ENCODE data around the gene GRN.
"Not testable (repeated sequence)": the region's sequence is repeated elsewhere in the genome, so short reads cannot be mapped to it uniquely, and the experiment has no call there.

GRN gene

DNA sequence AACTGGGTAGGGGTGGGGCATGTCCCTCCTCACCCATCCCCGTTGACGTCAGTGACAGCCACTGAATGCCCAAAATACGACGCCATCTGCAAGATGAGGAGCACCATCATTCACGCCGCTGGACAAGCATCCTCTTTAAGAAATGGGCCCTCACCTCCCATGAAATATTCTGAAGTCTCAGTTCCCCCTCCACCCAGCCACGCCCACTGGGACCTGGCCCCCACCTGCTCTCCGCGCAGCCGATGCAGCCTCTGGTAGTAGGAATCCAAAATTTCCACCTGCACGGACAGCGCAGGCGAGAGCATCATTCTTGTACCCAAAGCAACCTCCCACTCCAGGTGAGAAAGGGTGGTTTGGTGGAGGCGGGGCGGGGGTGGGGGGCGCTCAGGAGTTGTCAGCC is 38.8 kb downstream of the GRN start:
- no peak for DNase-seq

GRCh38 chr17:44384281-44384822 is 39.2 kb downstream of the GRN start:
- no peak for DNase-seq

DNA sequence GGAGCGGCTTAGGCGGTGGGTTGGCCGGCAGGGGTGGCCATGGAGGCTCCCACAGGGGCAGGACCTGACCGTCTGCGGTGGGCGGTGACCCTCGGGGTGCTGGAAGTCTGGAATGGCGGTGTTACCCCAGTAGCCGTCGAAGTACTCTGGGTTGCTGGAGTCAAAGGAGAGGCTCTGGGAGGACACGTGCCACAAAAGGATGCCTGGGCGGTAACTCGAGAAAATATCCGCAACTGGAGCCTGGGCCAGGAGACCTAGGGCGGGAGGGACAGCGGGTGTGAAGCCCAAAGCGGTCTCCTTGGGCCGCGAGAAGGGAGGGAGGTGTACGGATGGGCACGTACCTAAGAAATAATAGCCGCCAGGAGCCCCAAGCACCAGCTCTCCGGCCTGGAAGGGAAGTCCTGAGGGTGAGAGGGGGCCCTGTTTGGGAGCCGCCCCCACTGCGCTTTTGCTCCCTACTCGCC is 39.8 kb downstream of the GRN start:
- no peak for DNase-seq

DNA sequence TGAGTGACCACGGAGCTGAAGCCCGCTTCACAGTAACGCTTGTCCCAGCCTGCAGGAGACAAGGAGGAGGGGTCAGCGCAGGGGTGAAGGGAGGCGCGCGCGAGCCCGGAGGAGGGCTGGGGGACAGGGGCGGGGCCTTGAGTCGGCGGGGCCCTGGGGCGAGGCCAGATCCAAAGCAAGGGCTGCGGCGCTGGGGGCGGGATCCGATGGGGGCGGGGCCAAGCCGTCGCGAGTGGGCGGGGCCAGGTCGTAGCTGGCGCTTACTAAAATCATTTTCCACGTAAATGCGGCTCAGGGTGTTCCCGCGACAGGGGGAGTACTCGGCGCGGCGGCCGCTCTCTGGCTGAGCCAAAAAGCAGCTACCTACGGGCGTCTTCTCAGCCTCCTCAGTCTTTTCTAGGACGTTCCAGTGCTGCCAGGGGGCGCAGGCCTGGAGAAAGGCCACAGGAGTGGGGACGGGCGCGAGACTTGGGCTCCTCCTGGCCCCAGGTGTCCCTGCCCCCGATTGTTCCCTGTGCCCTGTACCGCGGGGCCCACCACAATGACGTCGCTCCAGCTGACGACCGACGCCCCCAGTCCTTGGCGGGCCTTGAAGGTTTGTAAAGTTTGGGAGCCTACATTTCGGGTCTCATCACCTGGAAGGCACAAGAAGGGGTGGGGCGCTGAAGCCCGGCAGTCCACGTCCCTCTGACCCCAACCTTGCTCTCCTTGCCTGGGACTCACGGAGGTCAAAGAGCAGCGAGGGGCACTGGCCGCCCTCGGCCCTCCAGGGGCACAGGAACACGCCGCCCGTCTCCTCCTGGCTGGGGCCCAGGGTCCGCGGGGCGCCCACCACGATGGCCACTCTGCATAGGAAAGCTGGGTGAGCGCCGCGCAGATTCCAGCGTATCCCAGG is 40.4 kb downstream of the GRN start:
- peak; percentile 69 for DNase-seq

DNA sequence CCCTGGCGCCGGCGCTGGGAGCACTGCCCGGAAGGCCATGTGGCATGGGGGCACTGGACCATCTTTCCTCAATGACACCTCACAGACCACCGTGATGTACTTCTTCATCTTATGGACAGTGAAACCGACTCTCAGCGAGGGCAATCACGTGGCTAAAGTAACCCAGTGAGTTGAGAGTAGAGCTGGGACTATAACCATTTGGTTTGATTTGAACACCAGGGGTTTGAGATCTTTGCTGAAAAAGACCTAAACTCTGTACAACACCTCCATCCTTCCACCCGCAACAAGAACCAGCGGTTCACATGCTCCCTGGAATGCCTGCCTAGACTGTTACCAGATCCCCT is 41.1 kb downstream of the GRN start:
- DNase-seq: no peak

DNA sequence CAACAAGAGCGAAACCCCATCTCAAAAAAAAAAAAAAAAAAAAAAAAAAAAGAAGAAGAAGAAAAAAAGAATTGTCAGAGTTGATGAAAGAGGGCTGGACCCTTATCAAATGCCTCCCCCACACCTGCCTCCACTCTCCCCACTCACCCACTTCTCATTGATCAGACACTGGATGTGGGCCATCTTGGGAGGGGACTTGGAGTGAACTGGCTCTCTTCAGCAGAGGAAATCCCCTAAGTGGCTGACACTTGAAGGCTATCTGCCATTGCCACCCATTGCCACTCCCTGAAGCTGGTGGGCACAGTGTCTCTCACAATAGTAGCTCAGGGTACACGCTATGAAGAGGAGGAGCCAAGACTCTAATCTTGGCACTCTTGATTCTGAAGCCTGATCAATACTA is 42.7 kb downstream of the GRN start:
- DNase-seq: no peak

DNA sequence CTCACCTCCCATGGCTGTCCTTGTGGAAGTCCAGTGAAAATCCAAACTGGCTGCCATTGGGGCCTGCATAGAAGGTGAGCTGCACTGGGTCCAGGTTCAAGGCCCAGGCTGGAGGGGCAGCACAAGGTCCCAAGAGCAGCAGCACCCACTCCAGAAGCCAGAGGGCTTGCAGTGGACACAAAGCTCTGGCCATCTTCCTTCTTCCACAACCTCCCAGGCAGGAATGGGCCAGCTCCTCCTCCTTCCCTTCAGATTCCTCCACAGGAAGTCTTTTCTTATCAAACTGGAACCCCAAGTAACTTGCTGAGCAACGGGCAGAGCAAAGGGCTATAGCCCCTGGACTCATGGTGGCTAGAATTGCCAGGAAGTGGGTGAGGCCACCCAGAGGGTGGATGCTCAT is 44.2 kb downstream of the GRN start, which contains the start of gene ITGA2B:
Gene ITGA2B, minus strand, starts transcription at position 369 of the 400 bp plus-strand sequence. Its CDS starts 176 bp downstream, at position 193.
- DNase-seq: no peak

- DNase-seq: no peak
Measured at GRCh38 chr17:44389723-44390202, 44.7 kb downstream of the GRN start.

- no peak for DNase-seq
Measured at GRCh38 chr17:44390250-44390870, 45.3 kb downstream of the GRN start.

DNA sequence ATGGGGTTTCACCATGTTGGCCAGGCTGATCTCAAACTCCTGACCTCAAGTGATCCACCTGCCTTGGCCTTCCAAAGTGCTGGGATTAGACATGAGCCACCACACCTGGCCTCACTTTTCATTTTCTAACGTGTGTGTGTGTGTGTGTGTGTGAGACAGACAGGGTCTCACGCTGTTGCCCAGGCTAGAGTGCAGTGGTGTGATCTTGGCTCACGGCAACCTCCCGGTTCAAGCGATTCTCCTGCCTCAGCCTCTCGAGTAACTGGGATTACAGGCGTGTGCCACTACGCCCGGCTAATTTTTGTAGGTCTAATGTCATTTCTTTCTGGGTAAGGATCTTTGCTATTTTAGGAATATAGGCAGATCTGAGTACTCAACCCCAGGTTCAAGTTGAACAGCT is 49.0 kb downstream of the GRN start:
- DNase-seq: not testable (repeated sequence)

DNA sequence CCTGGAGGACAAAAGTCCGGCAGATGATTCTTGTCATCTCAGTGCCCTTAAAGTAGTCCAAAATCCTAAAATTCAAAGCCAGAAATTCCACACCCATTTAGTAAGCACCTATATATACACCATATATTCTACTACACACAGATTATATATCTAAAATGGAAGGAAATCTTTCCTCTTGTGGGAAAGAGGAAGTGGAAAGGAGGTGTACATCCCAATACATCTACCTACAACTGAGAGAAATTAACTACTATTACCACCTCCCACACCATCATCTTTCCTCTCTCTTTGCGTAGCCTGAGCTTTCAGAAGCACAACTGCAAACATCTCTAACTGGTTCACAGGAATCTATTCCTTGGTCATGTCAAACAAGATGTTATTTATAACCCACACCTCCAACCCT is 49.7 kb downstream of the GRN start:
- no peak for DNase-seq

DNA sequence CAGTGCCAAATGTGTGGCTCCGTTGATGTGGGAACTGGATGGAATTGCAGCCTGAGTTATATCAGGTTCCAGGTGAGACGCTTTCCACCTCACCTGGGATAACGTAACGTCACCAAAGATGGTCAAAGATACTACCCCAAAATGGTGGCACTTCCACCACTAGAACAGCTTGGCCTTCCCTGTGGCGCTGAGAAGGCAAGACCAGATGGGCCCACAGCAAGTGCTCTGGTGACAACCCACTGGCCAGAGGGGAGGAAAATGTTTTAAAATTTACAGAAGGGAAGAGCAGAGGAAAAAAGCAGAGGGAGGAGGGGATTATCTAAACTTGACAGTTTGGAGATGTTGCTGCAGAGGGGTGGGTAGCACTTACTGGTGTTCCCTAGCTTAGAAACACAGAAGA is 51.8 kb downstream of the GRN start:
- DNase-seq: no peak

- DNase-seq: no peak
Measured at GRCh38 chr17:44397479-44398440, 52.7 kb downstream of the GRN start.

GRCh38 chr17:44398692-44399691 is 53.9 kb downstream of the GRN start:
- DNase-seq: no peak

DNA sequence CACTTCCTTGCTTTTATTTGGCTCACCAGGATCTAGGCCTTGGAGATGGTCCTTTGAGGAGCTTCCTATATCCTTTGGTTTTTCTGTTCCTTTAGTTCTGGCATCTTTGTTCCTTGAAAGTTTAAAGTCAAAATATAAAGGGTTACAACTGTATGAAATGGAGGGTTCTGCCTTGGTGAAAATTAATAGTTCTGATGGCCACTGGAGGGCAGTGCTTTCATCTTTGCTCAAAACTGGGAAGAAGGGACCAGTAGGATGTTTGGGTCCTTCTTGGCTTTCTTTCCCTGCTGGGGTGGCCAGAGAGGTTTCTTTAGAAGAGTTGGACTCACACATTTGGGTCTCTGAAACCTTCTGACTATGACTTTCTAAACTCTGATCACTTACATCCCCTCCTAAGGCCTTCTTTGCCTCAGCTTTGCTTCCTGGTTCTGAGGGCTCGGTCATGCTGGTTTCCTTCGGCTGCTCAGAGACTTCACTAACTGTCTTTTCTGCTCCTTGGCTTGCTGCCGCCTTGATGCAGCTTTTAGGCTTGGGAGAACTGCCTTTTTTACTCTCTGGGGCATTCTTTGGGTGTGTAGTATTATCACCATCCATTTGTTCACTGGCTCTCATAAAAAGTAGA is 55.2 kb downstream of the GRN start:
- no peak for DNase-seq

Measured in 8988T (cell line).